HepG2 (cell line): ENCODE data around the gene ANO9. TPM values are rescaled to one million over a fixed set of nuclear protein-coding genes. Genes with fewer than 3 reads are reported as not detected.

Experiments used
- ATAC-seq: fragments of 200-7000 bp; cut with Tn5 transposase; 3 replicates; pipeline ENCODE4 v1.9.1; 2020; ENCODE audit warnings: mild to moderate bottlenecking, moderate library complexity
- BruUV-seq: library from RNA; stranded (reverse); fragments of 400-500 nt; replicated peaks from 2 replicates; lab custom pipeline; 2021; lab: Mats Ljungman, UMichigan
- CTCF ChIA-PET: fragments of 300-600 bp; formaldehyde crosslinking; extraction: SDS; loops from one replicate; lab custom pipeline; 2021; ENCODE audit warnings: low total read pairs, inconsistent platforms, low intra/inter-chr PET ratio; lab: Yijun Ruan, JAX
- POLR2A ChIA-PET: fragments of 350-600 bp; sonication (Branson Sonifier 250); formaldehyde crosslinking; loops from one replicate; lab custom pipeline; 2020; ENCODE audit warnings: antibody characterized with exemption, inconsistent platforms; lab: Yijun Ruan, JAX
- DNase-seq: peaks from one replicate; pipeline ENCODE4 v3.0.0-alpha.2; 2015; ENCODE audit warnings: low spot score
- FAIRE-seq: peaks from 3 replicates; lab custom pipeline; 2011; peaks lifted over from hg19 to GRCh38; lab: Jason Lieb, UNC
- H2AFZ ChIP-seq: one replicate; pipeline ENCODE4 v1.6.1; 2011; ENCODE audit warnings: low read length, inconsistent platforms
- H3K27ac ChIP-seq: fragments of 300-600 bp; 3 replicates; pipeline ENCODE4 v1.8.0; 2011; ENCODE audit warnings: mixed run types, mild to moderate bottlenecking, mixed read lengths, low read length, inconsistent platforms; ENCODE audit not compliant: insufficient read depth; ENCODE audit errors: extremely low read length
- H3K27me3 ChIP-seq, 2 experiments: fragments of 200-600 bp in 1 of 2; 2 replicates in 1 of 2; 3 replicates in 1 of 2; pipeline versions ENCODE4 v1.6.0 to v1.8.0; 2011; ENCODE audit warnings: low read length in 2 of 2, mild to moderate bottlenecking in 2 of 2, moderate library complexity in 2 of 2, inconsistent platforms in 1 of 2; ENCODE audit not compliant: insufficient read depth in 2 of 2, control insufficient read depth in 1 of 2
- H3K36me3 ChIP-seq, 2 experiments: fragments of 200-600 bp in 1 of 2; replicated peaks in 1 of 2; 2 replicates in 1 of 2; 3 replicates in 1 of 2; pipeline versions ENCODE4 v1.5.1 to v1.8.0; 2011; ENCODE audit warnings: low read length in 2 of 2, inconsistent platforms in 1 of 2; ENCODE audit not compliant: insufficient read depth in 2 of 2, control insufficient read depth in 1 of 2
- H3K4me1 ChIP-seq: 2 replicates; pipeline ENCODE4 v1.5.1; 2012; ENCODE audit warnings: low read length, inconsistent platforms; ENCODE audit not compliant: insufficient read depth
- H3K4me2 ChIP-seq: 2 replicates; pipeline ENCODE4 v1.6.0; 2011; ENCODE audit warnings: low read depth, low read length, inconsistent platforms
- H3K4me3 ChIP-seq, 3 experiments: fragments of 200-600 bp in 1 of 3; sonication (generic), shearing (Covaris generic) in 1 of 3; replicated peaks in 1 of 3; 2 replicates each; pipeline ENCODE4 v1.5.1; 2011 to 2016; ENCODE audit warnings: low read length in 3 of 3, inconsistent platforms in 2 of 3, low read depth in 2 of 3, mild to moderate bottlenecking in 2 of 3, control low read depth in 1 of 3, mixed read lengths in 1 of 3; ENCODE audit not compliant: insufficient read depth in 1 of 3
- H3K79me2 ChIP-seq: one replicate; pipeline ENCODE4 v1.6.1; 2011; ENCODE audit warnings: low read length, inconsistent platforms; ENCODE audit not compliant: insufficient read depth
- H3K9ac ChIP-seq: 2 replicates; pipeline ENCODE4 v1.6.0; 2011; ENCODE audit warnings: mild to moderate bottlenecking, low read depth, low read length, inconsistent platforms; ENCODE audit not compliant: insufficient read depth
- H3K9me3 ChIP-seq: 2 replicates; pipeline ENCODE4 v1.5.1; 2012; ENCODE audit warnings: mild to moderate bottlenecking, low read length
- H4K20me1 ChIP-seq: 2 replicates; pipeline ENCODE4 v1.6.0; 2011; ENCODE audit warnings: inconsistent platforms, mild to moderate bottlenecking, low read length, moderate library complexity; ENCODE audit not compliant: insufficient read depth
- AGO2 ChIP-seq: fragments of 200-400 bp; formaldehyde crosslinking; optimal IDR thresholded peaks from 2 replicates; pipeline ENCODE3; 2017; ENCODE audit warnings: mild to moderate bottlenecking, low read depth, low read length, moderate library complexity
- HOXA9 ChIP-seq: sonication (generic); formaldehyde crosslinking; IDR thresholded peaks from 2 replicates; pipeline ENCODE4 v1.8.1; 2022; ENCODE audit warnings: missing genetic modification reagents, mild to moderate bottlenecking, moderate library complexity, borderline replicate concordance
- NRL ChIP-seq: sonication (generic); formaldehyde crosslinking; IDR thresholded peaks from 2 replicates; pipeline ENCODE4 v1.5.0; 2020; ENCODE audit warnings: missing genetic modification reagents, mild to moderate bottlenecking, moderate library complexity, borderline replicate concordance
- PHF20 ChIP-seq: sonication (generic); formaldehyde crosslinking; IDR thresholded peaks from 2 replicates; pipeline ENCODE4 v1.5.0; 2020; ENCODE audit warnings: mild to moderate bottlenecking, missing genetic modification reagents
- RXRB ChIP-seq: IDR thresholded peaks from 2 replicates; pipeline ENCODE4 v1.6.1; 2016; ENCODE audit warnings: borderline replicate concordance, missing genetic modification reagents, missing compliant biosample characterization
- SMAD3 ChIP-seq: sonication (generic); formaldehyde crosslinking; IDR thresholded peaks from 2 replicates; pipeline ENCODE4 v1.4.0; 2020; ENCODE audit warnings: missing genetic modification reagents
- ZNF501 ChIP-seq: sonication (generic); formaldehyde crosslinking; IDR thresholded peaks from 2 replicates; pipeline ENCODE4 v1.5.1; 2020; ENCODE audit warnings: mild to moderate bottlenecking, moderate library complexity, missing genetic modification reagents
- ZNF644 ChIP-seq: IDR thresholded peaks from 2 replicates; pipeline ENCODE4 v1.6.1; 2016; ENCODE audit warnings: low read depth
- WGBS: methylation state at CpG from one replicate; pipeline ENCODE4 v1.1.6; 2017; ENCODE audit warnings: low lambda C conversion rate; 5-methylcytosine and 5-hydroxymethylcytosine counted together
- in situ Hi-C: cut with HindIII; loops from 2 replicates; pipeline ENCODE4 v1.10.0; 2017; ENCODE audit warnings: low pct_unique_long_range_greater_than_20kb; ENCODE audit not compliant: extremely low pct_ligation_motif_present
- intact Hi-C: fragments of 100-400 bp; cut with micrococcal nuclease; formaldehyde crosslinking; loops from one replicate; pipeline ENCODE4 v1.10.0; 2022; ENCODE audit not compliant: unreplicated experiment
- polyA plus RNA-seq, 8 experiments: library from polyadenylated mRNA; depleted of rRNA in 3 of 8; stranded (reverse) in 7 of 8; unstranded in 1 of 8; fragments of >200 nt; fragmentation: Illumina TruSeq in 4 of 8; extraction: Trizol in 4 of 8; gene quantifications; 2 replicates each; pipeline versions ENCODE4 v1.2.1 to v1.2.3, GENCODE V29; 2011 to 2016; ENCODE audit warnings: low read depth in 4 of 8, missing spikeins in 1 of 8, mixed read lengths in 1 of 8; ENCODE audit not compliant: insufficient read depth in 1 of 8
- total RNA-seq, 5 experiments: library from RNA; depleted of rRNA; stranded (reverse); fragments of >200 nt; fragmentation: Illumina TruSeq; extraction: Trizol; gene quantifications; 2 replicates each; pipeline ENCODE4 v1.2.3, GENCODE V29; 2016; ENCODE audit warnings: low read depth in 1 of 5

Gene ANO9
- total and polyA plus RNA-seq, 2 of the 13 experiments (the other 11 are each of a cell fraction or from before 2014, with no cell fraction given), result 8.9 to 14.3 TPM

DNA sequence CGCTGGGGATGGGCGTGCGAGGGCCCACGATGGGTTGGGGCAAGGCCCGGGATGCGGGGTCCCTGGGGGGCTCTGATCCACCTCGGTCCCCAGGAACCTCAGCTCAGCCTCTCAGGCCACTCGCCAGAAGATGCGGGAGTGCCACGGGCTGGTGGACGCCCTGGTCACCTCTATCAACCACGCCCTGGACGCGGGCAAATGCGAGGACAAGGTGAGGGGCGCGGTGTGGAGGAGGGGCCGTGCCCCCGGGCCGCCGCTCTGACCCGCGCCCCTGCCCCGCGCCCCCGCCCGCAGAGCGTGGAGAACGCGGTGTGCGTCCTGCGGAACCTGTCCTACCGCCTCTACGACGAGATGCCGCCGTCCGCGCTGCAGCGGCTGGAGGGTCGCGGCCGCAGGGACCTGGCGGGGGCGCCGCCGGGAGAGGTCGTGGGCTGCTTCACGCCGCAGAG lies 41.5 kb downstream of the ANO9 start:
- CTCF ChIA-PET, result no interaction called here
- no peak overlapping the region for H3K27ac ChIP-seq
- TF ChIP-seq PHF20 (CRISPR knock-in tag) (no peak), ZNF644 (CRISPR knock-in tag) (no peak), NRL (CRISPR knock-in tag) (no peak), AGO2 (peak; percentile 17), HOXA9 (CRISPR knock-in tag) (no peak)
- intact Hi-C loops, result no loop called here
- POLR2A ChIA-PET, result no interaction called here
- H3K79me2 ChIP-seq, result peaks cover under 1% of the 10 kb centered on the region
- H3K4me1 ChIP-seq, result peaks cover 24% of the 10 kb centered on the region
- H3K36me3 ChIP-seq, result peaks cover 5 to 24% of the 10 kb centered on the region in 2 experiments; a peak in 3 of 5 replicates
- no peak for DNase-seq
- ATAC-seq, result no peak
- H3K27me3 ChIP-seq, result no peaks in the 10 kb centered on the region
- H3K4me3 ChIP-seq, result no peak overlapping the region
- no TSS peak for BruUV-seq
- no peaks in the 10 kb centered on the region for H4K20me1 ChIP-seq
- H2AFZ ChIP-seq, result no peak overlapping the region
- FAIRE-seq, result no peak
- in situ Hi-C loops, result no loop called here
- no peak overlapping the region for H3K4me2 ChIP-seq
- H3K9me3 ChIP-seq, result no peaks in the 10 kb centered on the region
- H3K9ac ChIP-seq, result no peak overlapping the region
- WGBS, result over 99% methylated on average over 33 of the region's 50 CpGs

DNA sequence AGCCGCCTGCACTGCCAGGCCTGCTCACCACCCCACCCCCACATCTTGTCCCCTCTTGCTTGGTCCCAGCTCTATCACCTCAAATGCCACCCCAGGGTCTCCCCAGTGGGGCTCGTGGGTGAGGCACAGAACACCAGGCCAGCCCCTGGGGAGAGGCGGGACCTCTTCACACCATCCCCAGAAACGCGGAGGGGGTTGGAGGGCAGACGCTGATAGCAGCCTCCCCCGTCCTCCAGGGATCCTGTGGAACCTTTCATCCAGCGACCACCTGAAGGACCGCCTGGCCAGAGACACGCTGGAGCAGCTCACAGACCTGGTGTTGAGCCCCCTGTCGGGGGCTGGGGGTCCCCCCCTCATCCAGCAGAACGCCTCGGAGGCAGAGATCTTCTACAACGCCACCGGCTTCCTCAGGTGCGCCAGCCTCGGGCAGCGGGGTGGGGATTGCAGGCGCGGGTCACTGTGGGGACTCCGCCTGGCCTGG lies 42.0 kb downstream of the ANO9 start:
- no peak for DNase-seq
- peaks cover 6% of the 10 kb centered on the region for H3K79me2 ChIP-seq
- no peak for ATAC-seq
- no peak for TF ChIP-seq ZNF501 (CRISPR knock-in tag)
- TF ChIP-seq RXRB (CRISPR knock-in tag), result no peak
- TF ChIP-seq AGO2, result peak; percentile 38
- TF ChIP-seq SMAD3 (CRISPR knock-in tag), result no peak
- POLR2A ChIA-PET, result no interaction called here
- WGBS, result 97% methylated on average over 15 of the region's 21 CpGs
- CTCF ChIA-PET, result no interaction called here
- H3K4me2 ChIP-seq, result no peak overlapping the region
- intact Hi-C loops, result no loop called here
- H2AFZ ChIP-seq, result no peak overlapping the region
- H3K4me1 ChIP-seq, result peaks cover 29% of the 10 kb centered on the region
- no peak overlapping the region for H3K4me3 ChIP-seq
- in situ Hi-C loops, result no loop called here
- peaks cover 5 to 24% of the 10 kb centered on the region in 2 experiments; a peak in 3 of 5 replicates for H3K36me3 ChIP-seq
- no peaks in the 10 kb centered on the region for H3K9me3 ChIP-seq
- H3K27ac ChIP-seq, result no peak overlapping the region
- no peaks in the 10 kb centered on the region for H3K27me3 ChIP-seq
- H4K20me1 ChIP-seq, result no peaks in the 10 kb centered on the region
- no peak for FAIRE-seq
- H3K9ac ChIP-seq, result no peak overlapping the region
- BruUV-seq, result no TSS peak
